SW480 (cell line): ENCODE data around the gene ZYG11B.
A peak's percentile ranks its signal among the peaks of the same experiment; 100 is the strongest.
"Not testable (repeated sequence)": the region's sequence is repeated elsewhere in the genome, so short reads cannot be mapped to it uniquely, and the experiment has no call there.

ENCODE experiments used
- DNase-seq: peaks from one replicate; pipeline ENCODE4 v3.0.0-alpha.2; 2016; ENCODE audit warnings: low spot score

Gene ZYG11B

DNA sequence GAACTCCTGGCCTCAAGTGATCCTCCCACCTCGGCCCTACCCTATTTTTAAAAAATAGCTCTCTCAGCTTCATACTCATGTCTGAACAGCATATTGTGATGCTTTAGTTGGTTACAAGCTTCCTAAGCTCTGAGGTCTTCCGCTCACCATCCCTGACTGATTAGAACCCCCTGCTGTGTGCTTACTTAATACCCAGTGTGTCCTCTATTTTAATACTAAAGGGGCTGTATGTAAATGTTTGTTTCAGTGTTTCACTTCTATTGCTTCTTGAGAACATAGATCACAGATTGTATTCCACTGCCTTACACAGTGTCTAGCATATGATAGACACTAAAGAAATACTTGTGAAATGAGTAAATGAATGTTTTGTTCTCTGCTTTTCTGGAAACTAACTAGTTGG is 29.8 kb downstream of the ZYG11B start:
- no peak for DNase-seq

DNA sequence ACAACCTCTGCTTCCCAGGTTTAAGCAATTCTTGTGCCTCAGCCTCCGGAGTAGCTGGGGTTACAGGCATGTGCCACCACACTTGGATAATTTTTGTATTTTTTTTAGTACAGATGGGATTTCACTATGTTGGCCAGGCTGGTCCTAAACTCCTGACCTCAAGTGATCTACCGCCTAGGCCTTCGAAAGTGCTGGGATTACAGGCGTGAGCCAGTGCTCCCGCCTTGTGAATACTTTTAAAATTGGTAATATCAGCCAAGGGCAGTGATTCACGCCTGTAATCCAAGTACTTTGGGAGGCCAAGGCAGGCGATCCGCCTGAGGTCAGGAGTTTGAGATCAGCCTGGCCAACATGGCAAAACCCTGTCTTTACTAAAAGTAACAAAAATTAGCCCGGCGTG is 33.7 kb downstream of the ZYG11B start:
- DNase-seq = no peak

DNA sequence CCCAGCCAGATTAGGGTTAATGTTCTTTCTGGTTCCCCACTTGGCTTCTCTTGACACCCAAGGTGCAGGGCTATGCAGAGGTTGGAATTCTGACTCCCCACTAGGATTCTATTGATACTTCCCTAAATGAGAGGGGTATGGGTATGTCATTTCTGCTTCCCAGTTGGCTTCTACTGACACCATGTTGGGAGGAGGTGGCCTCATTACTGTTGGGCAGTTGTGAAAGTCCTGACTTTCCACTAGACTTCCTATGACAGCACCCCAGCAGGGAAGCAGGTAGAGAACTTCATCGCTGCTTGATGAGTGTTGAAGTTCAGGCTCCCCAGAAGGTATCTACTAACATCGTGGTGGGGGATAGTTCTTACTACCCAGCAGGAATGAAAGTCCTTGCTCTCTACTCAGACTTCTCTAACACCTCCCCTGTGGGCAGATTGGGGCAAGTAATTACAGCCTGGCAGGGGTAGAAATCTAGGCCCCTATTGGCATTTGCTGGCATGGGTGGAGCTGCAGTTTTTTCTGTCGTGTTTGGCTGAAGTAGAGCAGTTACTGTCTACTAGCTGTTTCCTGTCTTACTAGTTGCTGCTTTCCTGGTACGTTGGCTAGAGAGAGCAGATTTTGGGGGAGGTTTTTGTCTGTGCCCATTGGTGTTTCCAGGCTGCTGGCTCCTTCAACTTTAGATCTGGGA is 41.5 kb downstream of the ZYG11B start:
- DNase-seq = no peak

DNA sequence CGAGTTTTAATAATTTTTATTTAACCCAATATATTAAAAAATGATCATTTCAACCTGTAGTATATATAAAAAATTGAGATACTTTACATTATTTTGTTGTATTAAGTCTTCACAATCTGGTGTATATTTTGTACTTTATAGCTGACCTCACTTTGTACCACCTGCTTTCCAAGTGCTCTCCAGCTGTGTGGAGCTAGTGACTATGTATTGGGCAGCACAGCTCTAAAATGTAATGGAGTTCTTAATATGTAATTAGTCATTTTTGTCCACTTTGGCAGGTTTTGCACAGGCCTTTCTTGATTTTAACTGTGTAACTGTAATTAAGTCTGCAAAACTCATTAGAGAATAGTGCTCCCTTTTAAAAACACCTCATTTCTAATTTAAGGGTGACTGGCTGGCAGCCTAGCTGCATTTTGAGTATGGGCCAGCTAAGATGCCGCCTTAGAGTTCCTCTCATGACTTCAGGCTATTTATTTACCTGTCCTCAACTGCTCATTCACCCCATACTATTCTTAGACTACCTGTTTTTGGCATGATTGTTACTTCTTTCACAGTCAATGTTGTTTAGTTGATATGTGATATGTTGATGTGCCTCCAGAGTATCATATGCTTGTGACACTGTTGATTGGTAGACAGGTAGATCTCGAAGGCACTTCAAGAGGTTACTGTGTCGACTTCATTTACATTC is 43.2 kb downstream of the ZYG11B start:
- no peak for DNase-seq

DNA sequence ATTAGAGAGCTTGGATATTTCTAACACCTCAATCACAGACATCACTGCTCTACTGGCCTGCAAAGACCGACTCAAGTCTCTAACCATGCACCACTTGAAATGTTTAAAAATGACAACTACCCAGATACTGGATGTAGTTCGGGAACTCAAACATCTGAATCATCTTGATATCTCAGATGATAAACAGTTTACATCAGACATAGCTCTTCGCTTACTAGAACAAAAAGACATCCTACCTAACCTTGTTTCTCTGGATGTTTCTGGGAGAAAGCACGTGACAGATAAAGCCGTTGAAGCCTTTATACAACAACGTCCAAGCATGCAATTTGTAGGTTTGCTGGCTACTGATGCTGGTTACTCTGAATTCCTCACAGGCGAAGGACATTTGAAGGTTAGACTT is 45.1 kb downstream of the ZYG11B start:
- DNase-seq = no peak

DNA sequence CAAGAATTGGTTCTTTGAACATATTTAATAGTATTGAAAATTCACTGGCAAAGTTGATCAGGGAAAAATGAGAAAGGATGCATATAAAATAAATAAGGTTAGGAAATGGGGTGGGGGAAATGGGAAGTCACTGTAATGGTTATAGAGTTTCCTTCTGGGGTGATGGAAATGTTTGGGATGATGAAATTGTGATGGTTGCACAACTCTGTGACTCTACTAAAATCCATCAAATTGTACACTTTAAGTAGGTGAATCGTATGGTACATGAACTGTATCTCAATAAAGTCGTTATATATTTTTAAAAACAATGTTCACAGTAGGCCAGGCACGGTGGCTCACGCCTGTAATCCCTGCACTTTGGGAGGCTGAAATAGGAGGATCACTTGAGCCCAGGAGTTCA is 59.9 kb downstream of the ZYG11B start:
- DNase-seq = no peak

DNA sequence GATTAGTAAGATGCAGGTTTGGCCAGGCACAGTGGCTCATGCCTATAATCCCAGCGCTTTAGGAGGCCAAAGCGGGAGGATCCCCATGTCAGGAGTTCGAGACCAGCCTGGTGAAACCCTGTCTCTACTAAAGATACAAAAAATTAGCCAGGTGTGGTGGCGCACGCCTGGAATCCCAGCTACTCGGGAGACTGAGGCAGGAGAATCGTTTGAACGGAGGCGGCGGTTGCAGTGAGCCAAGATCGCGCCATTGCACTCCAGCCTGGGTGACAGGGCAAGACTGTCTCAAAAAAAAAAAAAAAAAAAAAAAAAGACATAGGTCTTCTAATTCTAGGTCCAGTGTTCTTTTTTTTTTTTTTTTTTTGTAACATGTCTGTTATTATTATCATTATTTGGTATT is 64.2 kb downstream of the ZYG11B start:
- not testable (repeated sequence) for DNase-seq

DNA sequence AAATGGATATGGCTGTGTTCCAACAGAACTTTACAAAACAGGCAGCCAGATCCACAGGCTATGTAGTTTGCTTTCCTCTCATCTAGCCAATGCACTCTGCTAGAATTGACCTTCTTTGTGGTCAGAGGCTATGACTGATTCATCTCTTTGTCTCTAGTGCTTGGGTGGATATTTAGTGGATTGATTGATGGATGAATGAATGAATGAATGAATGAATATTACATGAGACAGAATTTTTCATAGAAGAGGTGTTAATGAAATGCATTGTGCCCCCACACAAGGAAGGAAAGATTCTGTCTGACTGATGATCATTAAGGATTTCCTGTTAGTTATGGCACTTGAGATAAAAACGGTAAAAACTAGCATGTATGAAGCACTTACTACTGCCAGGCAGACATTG is 65.8 kb downstream of the ZYG11B start:
- DNase-seq = no peak

DNA sequence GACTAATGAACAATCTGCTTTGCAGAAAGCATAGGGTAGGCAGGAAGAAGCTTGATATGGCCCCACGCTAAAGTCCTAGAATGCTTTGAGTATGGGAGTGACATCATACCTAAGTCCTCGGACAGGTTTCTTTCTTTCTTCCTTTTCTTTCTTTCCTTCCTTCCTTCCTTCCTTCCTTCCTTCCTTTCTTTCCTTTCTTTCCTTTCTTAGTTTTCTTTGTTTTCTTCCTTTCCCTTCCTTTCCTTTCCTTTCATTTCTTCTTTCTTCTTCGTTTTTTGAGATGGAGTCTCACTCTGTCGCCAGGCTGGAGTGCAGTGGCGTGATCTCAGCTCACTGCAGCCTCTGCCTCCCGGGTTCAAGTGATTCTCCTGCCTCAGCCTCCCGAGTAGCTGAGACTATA is 67.5 kb downstream of the ZYG11B start:
- DNase-seq = not testable (repeated sequence)

DNA sequence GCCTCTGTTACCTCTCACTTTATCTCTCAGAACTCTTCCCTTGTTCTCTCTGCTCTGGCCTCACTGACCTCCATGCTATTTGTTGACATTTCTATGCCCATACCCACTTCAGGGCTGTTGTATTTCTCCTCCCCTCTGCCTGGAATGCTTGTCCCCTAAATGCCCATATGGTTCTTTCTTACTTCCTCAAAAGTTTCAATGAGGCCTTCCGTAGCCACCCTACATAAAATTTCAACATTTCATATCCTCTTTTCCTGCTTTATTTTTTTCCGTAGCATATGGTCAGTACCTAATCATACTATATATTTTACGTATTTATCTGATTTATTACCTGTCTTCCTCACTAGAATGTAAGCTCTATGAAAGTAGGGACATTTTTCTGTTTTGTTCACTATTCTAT is 69.2 kb downstream of the ZYG11B start:
- DNase-seq = no peak

DNA sequence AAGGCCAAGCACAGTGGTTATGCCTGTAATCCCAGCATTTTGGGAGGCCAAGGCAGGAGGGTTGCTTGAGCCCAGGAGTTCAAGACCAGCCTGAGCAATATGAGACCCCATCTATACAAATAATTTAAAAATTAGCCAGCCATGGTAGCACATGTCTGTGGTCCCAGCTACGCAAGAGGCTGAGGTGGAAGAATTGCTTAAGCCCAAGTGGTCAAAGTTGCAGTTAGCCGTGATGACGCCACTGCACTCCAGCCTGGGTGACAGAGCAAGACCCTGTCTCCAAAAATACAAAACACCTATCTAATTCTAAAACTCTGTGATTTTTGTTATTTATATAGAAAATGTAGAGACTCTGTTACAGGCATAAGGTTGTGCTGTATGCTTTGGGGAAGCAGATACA is 72.1 kb downstream of the ZYG11B start:
- DNase-seq = no peak

DNA sequence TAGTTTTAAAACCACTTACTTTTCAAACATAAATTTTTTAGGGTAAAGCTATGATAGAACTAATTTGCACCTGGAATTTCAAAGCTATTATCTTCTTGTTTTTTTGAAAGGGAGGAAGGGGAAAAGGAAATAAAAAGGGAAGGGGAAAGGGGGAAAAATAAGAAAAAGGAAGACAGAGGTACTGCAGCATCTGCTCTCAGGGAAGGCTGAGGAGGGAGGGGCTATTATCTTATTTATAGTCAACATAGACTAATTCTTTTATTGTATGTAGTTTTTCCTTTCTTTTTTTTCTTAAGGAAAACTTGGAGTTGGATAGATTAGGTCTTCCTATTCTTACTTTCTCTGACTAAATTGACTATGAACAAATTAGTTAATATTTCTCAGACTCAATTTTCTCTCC is 74.8 kb downstream of the ZYG11B start:
- no peak for DNase-seq

DNA sequence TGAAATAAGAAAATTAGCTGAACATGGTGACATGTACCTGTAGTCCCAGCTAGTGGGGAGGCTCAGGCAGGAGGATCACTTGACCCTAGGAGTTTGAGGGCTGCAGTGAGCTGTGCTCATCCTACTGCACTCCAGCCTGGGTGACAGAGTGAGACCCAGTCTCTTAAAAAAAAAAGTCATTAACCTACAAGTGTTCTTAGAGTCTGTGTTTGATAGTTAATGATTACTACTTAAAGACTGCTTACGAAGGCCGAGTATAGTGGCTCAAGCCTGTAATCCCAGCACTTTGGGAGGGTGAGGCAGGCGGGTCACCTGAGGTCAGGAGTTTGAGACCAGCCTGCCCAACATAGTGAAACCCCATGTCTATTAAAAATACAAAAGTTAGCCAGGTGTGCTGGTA is 77.8 kb downstream of the ZYG11B start:
- DNase-seq = not testable (repeated sequence)

DNA sequence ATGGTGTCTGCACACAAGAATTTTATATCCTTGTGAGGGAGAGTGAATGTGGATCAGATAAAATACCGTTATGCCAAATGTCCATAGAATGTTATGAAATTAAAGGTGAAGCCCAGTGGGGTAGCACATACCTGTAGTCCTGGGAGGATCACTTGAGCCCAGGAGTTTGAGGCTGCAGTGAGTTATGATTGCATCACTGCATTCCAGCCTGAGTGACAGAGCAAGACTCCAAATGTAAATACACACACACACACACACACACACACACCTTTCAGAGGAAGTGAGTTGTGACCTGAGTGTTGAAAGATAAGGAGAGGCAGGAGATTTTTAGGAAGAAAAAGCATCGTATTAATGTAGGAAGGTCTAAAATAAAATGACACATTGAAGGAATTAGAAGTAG is 88.2 kb downstream of the ZYG11B start:
- DNase-seq = no peak

DNA sequence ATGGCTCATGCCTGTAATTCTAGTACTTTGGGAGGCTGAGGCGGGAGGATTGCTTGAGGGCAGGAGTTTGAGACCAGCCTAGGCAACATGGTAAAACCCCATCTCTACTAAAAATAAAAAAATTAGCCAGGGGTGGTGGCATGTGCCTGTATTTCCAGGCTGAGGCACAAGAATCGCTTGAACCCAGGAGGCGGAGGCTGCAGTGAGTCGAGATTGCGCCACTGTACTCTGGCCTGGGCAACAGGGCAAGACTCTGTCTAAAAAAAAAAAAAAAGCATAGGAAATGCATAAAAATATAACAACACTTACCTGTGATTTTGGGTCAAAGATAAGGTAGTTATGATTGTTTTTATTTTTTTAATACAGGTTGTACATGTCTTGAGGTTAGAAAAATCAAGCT is 94.6 kb downstream of the ZYG11B start:
- not testable (repeated sequence) for DNase-seq

DNA sequence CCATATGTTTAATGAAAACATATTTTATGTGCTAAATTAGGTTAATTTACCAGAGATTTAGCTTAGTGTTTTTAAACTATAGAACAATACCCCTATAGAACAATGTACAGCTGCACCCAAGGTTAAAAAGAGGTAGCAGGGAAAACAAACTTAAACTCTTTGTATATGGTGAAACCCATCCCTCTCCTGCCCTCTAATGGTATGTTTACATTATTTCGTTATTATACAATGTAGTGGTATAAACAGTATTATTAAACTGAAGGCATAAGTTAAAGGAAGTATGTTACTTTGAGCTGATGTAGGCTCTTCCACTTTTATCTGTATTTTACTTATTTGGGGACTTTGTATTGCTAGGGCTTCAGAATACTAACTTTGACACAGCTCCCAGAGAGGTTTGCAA is 99.6 kb downstream of the ZYG11B start:
- peak; percentile 16 for DNase-seq

DNA sequence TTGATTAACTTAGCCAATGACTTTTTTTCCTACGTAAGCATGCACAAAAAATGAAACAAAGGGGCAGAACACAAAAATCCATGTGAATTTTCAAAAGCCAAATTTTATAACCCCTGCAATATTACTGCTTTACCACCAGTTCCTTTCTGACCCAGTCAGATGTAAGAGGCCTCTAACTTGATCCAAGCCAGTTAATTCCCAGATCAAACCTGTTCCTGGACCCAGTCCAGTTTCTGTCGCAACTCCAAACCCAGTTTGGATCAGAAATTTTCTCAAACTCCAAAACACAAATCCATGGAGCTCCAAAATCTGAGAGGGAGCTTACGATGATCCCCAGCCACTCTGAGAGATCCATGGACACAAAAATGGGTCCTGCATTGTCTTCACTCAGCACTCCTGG is 108.5 kb downstream of the ZYG11B start:
- DNase-seq = no peak

DNA sequence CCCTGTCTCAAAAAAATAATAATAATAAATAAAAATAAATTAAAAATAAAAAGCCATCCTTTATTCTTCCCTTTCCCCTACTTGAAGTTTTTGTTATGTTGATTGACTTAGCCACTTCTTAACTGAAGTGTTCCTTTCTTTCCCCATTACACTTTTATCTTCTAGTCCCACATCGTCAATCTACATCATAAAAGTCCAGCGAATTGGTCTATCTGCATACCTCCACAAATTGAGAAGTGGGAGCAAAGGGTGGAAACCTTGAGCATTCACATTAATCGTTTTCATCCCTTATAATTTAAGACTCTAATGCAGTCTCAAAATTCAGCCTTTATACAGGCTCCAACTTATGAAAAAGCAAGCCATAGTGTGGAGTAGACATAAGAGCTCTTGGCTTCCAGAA is 109.8 kb downstream of the ZYG11B start:
- DNase-seq = no peak

DNA sequence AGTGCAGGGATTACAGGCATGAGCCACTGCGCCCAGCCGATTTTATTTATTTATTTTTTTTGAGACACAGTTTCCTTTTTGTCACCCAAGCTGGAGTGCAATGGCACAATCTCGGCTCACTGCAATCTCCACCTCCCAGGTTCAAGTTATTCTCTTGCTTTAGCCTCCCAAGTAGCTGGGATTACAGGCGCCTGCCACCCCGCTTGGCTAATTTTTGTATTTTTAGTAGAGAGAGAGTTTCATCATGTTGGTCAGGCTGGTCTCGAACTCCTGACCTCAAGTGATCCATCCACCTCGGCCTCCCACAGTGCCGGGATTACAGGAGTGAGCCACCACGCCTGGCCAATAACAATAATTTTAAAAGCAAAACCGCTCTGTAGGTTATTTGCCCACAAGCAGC is 112.9 kb downstream of the ZYG11B start:
- DNase-seq = not testable (repeated sequence)

DNA sequence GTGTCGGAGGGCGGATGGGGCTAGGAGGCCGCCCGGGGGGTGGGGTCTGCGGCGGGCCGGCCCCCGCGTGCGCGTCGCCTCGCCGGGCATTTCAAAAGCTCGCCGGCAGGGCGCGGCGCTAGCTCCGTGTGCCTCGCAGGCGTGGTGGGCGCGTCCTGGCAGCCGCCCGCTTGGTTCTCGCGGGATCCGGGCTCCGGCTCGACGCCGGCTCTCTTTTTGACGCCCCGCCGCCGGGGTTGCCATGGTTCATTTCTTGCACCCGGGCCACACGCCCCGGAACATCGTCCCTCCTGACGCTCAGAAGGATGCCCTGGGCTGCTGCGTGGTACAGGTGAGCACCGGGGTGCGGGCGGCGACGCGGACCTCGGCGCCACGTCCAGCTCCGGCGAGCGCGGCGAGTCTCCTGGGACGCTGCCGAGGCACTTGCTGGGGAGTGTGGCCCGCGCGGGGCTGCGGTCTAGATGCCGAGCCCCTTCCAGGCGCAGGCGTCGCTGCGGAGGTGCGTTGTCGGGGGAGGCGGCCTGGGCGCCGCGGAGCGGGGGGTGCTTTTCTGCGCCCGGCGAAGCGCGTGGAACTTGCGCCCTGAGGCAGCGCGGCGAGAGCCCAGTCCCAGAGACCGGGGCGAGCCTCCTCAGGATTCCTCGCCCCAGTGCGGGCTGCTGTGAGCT is 116.5 kb downstream of the ZYG11B start, which contains the start of gene ZYG11A:
Gene ZYG11A (plus strand): TSS at position 118 of the 668 bp plus-strand sequence. CDS start 124 bp downstream, at position 242.
- DNase-seq = peak; percentile 50

DNA sequence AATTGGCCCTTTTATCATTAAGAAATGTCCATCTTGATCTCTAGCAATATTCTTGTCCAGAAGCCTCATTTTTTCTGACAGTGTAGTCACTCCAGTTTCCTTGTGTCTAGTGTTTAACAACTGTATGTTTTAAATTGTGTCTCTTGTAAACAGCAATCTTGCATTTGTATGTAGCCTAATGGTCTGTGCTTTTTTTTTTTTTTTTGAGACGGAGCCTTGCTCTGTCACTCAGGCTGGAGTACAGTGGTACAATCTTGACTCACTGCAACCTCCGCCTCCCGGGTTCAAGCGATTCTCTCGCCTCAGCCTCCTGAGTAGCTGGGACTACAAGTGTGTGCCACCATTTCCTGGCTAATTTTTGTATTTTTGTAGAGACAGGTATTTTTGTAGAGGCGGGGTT is 118.9 kb downstream of the ZYG11B start:
- not testable (repeated sequence) for DNase-seq

DNA sequence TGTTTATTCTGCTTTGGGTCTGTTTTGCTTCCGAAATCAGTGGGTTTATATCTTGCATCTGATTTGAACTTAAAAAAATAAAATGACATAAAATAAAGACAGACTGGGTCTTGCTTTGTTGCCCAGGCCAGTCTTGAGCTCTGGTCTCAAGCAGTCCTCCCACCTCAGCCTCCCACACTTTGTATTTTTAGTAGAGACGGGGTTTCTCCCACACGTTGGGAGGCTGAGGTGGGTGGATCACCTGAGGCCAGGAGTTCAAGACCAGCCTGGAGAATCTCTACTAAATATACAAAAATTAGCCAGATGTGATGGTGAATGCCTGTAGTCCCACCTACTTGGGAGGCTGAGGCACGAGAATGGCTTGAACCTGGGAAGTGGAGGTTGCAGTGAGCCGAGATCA is 122.2 kb downstream of the ZYG11B start:
- DNase-seq = no peak

DNA sequence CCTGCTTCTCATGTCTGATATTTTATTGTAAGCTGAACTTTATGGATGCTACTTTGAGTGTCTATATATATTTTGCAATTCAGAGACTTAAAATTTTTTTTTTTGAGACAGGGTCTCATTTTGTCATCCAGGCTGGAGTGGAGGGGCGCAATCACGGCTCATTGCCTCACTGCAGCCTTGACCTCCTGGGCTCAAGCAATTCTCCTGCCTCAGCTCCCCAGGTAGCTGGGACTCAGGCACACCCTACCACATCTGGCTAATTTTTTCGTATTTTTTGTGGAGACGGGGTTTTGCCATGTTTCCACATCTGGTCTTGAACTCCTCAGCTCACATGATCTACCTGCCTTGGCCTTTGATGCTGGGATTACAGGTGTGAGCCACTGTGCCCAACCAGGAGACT is 124.7 kb downstream of the ZYG11B start:
- no peak for DNase-seq
